Common myeloid progenitor, CD34-positive (primary cell): ENCODE results near the gene ZBTB44.

ENCODE experiments used
- CTCF ChIA-PET: fragments of 350-600 bp; sonication (Branson Sonifier 250); formaldehyde crosslinking; loops from one replicate; lab custom pipeline; 2021; ENCODE audit warnings: antibody characterized with exemption; lab: Charles Lee
- POLR2A ChIA-PET: fragments of 350-600 bp; sonication (Branson Sonifier 250); formaldehyde crosslinking; loops from one replicate; lab custom pipeline; 2021; ENCODE audit warnings: antibody characterized with exemption; lab: Charles Lee
- DNase-seq, 3 donors: peaks; one replicate each; pipeline versions ENCODE4 v3.0.0 to v3.0.0-alpha.2; 2013
- H3K27ac ChIP-seq, 2 experiments: 1 replicate in 1 of 2; 2 replicates in 1 of 2; pipeline ENCODE4 v1.7.0; 2013; ENCODE audit warnings: inconsistent platforms in 2 of 2, low read length in 2 of 2, mild to moderate bottlenecking in 2 of 2, low read depth in 1 of 2, moderate library complexity in 1 of 2; ENCODE audit not compliant: severe bottlenecking in 2 of 2, insufficient read depth in 1 of 2, poor library complexity in 1 of 2
- H3K27me3 ChIP-seq, 5 experiments: replicated peaks in 2 of 5; 1 replicate in 3 of 5; 2 replicates in 2 of 5; pipeline versions ENCODE4 v1.6.1 to v1.7.0; 2013; ENCODE audit warnings: low read length in 4 of 5, mild to moderate bottlenecking in 2 of 5, moderate library complexity in 2 of 5, inconsistent platforms in 1 of 5; ENCODE audit not compliant: insufficient read depth in 5 of 5, control insufficient read depth in 4 of 5
- H3K36me3 ChIP-seq, 4 experiments: 1 replicate in 2 of 4; 2 replicates in 2 of 4; pipeline versions ENCODE4 v1.6.1 to v1.7.0; 2013; ENCODE audit warnings: low read length in 3 of 4, control low read depth in 1 of 4, mild to moderate bottlenecking in 1 of 4; ENCODE audit not compliant: control insufficient read depth in 4 of 4, insufficient read depth in 4 of 4
- H3K4me1 ChIP-seq, 4 experiments: 1 replicate in 3 of 4; 2 replicates in 1 of 4; pipeline versions ENCODE4 v1.6.1 to v1.7.1; 2013; ENCODE audit warnings: low read length in 3 of 4, mild to moderate bottlenecking in 3 of 4, control low read depth in 1 of 4, inconsistent platforms in 1 of 4, moderate library complexity in 1 of 4; ENCODE audit not compliant: control insufficient read depth in 4 of 4, insufficient read depth in 4 of 4; ENCODE audit errors: control extremely low read depth in 1 of 4
- H3K4me3 ChIP-seq, 7 experiments: 1 replicate in 4 of 7; 2 replicates in 3 of 7; pipeline versions ENCODE4 v1.5.1 to v1.7.0; 2013; ENCODE audit warnings: mild to moderate bottlenecking in 7 of 7, low read length in 6 of 7, moderate library complexity in 6 of 7, inconsistent platforms in 2 of 7, low read depth in 2 of 7, control low read depth in 1 of 7; ENCODE audit not compliant: insufficient read depth in 4 of 7, control insufficient read depth in 1 of 7; ENCODE audit errors: extremely low read depth in 1 of 7
- H3K9me3 ChIP-seq, 5 experiments: 1 replicate in 4 of 5; 2 replicates in 1 of 5; pipeline versions ENCODE4 v1.6.1 to v1.7.1; 2013; ENCODE audit warnings: low read length in 4 of 5, mild to moderate bottlenecking in 2 of 5, inconsistent platforms in 1 of 5, low read depth in 1 of 5, moderate library complexity in 1 of 5; ENCODE audit not compliant: control insufficient read depth in 4 of 5, insufficient read depth in 2 of 5; ENCODE audit errors: control extremely low read depth in 1 of 5
- WGBS: methylation state at CpG from one replicate; pipeline ENCODE4 v1.1.5; 2013; ENCODE audit not compliant: insufficient coverage; 5-methylcytosine and 5-hydroxymethylcytosine counted together

The ZBTB44 gene

DNA sequence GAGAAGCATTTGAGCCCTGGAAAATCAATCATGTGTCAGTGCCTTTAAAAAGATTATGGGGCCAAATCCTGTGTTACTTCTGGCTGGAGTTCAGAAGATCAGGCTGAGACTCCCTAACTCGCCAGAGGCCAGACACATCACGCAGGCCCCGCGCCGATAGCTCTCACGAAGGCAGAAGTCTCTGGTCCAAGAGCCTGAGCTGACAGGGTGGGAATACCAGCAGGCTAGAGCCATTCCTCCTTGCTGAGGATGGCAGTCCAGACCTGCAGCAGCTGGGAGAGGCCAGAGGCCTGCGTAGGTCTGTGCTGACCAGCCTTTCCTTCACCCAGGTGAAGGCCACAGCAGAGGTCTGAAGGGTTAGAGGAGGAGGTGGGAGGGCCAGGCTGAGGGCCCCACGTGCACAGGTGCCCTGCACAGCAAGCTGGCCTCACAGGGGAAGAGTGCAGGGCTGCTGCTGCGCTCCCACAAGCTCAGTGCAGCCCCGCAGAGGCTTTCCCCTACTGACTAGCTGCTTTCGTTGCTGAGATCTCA, 102.2 kb downstream of the ZBTB44 start:
- ChIA-PET POLR2A (interaction anchor here (1.0 kb wide), 1 partner anchor 214 kb away, joined by 3 read pairs; no protein-coding TSS in a partner anchor), CTCF (interaction anchor here (0.8 to 2.0 kb wide), 16 partner anchors 10 to 656 kb away, joined by 3 to 10 read pairs (median 5); no protein-coding TSS in a partner anchor)
- no peaks in the 10 kb centered on the region for H3K9me3 ChIP-seq
- DNase-seq, result no peak
- no peaks in the 10 kb centered on the region for H3K36me3 ChIP-seq
- no peak overlapping the region for H3K27ac ChIP-seq
- WGBS, result 84% methylated on average over 10 of the region's 11 CpGs
- H3K4me3 ChIP-seq, result no peak overlapping the region
- peaks cover 0 to 3% (median 1%) of the 10 kb centered on the region in 4 experiments for H3K4me1 ChIP-seq
- H3K27me3 ChIP-seq, result peaks cover 0 to 6% (median 0%) of the 10 kb centered on the region in 5 experiments

DNA sequence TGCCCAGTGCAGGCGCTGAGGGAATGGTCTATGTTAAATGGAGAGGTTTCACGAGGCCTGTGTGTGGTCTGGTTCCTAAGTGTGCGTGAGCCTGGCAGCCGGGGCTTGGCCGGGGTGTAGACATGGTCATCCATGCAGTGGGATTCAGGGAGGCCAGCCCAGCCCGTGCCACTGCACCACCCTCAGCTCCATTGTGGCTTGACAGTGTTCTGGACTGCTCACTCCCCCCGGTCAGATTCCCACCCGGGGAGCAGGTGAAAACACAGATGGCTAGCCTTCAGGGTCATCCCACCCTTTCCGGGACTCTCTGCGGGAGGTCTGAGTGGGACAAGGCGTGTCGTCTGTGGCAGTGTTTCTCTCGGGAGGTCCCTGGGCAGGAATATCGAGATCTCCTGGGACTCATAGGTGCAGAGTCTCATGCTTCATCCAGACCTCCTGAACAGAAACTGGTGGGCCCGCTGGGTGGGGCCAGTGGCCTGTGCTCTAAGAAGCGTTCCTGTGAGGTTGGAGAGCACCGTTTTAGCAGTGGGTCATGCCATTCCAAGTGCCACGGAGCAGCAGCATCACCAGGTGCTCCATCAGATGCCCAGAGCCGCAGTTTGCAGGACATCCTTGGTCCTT, 102.8 kb downstream of the ZBTB44 start:
- ChIA-PET POLR2A (no interaction called here), CTCF (interaction anchor here (1.0 to 2.0 kb wide), 9 partner anchors 9 to 656 kb away, joined by 3 to 8 read pairs (median 5); no protein-coding TSS in a partner anchor)
- H3K36me3 ChIP-seq, result no peaks in the 10 kb centered on the region
- peaks cover 0 to 3% (median 1%) of the 10 kb centered on the region in 4 experiments for H3K4me1 ChIP-seq
- no peaks in the 10 kb centered on the region for H3K9me3 ChIP-seq
- H3K4me3 ChIP-seq, result no peak overlapping the region
- no peak overlapping the region for H3K27ac ChIP-seq
- whole genome bisulfite sequencing, result 96% methylated on average over 18 of the region's 19 CpGs
- peaks cover 0 to 6% (median 0%) of the 10 kb centered on the region in 5 experiments for H3K27me3 ChIP-seq
- DNase-seq, result no peak

DNA sequence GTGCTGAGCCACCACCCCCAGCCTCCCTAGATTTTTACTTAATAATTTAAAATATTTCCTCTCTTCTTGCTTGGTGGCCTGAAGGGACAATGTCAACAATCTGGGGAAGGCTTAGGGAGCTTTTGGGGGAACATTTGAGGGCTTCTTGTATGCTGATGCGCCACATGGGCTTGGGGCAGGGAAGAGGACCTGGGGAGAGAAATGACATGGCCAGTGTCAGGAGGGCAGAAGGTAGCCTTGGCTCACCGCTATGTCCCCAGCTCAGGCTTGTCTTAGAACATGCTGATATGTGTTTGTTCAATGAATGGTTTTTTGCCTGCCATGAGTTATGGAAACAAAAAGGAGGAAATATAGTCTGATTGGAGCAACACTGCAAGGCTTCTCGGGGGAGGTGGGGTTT, 103.6 kb downstream of the ZBTB44 start:
- DNase-seq, result no peak
- H3K9me3 ChIP-seq, result no peaks in the 10 kb centered on the region
- peaks cover 0 to 3% (median 1%) of the 10 kb centered on the region in 4 experiments for H3K4me1 ChIP-seq
- WGBS, result 100% methylated on average over 3 of the region's 3 CpGs
- no peak overlapping the region for H3K4me3 ChIP-seq
- H3K36me3 ChIP-seq, result no peaks in the 10 kb centered on the region
- ChIA-PET CTCF (interaction anchor here (0.6 to 2.0 kb wide), 5 partner anchors 10 to 683 kb away, joined by 3 to 5 read pairs (median 4); no protein-coding TSS in a partner anchor), POLR2A (no interaction called here)
- H3K27ac ChIP-seq, result no peak overlapping the region
- peaks cover 0 to 6% (median 0%) of the 10 kb centered on the region in 5 experiments for H3K27me3 ChIP-seq

DNA sequence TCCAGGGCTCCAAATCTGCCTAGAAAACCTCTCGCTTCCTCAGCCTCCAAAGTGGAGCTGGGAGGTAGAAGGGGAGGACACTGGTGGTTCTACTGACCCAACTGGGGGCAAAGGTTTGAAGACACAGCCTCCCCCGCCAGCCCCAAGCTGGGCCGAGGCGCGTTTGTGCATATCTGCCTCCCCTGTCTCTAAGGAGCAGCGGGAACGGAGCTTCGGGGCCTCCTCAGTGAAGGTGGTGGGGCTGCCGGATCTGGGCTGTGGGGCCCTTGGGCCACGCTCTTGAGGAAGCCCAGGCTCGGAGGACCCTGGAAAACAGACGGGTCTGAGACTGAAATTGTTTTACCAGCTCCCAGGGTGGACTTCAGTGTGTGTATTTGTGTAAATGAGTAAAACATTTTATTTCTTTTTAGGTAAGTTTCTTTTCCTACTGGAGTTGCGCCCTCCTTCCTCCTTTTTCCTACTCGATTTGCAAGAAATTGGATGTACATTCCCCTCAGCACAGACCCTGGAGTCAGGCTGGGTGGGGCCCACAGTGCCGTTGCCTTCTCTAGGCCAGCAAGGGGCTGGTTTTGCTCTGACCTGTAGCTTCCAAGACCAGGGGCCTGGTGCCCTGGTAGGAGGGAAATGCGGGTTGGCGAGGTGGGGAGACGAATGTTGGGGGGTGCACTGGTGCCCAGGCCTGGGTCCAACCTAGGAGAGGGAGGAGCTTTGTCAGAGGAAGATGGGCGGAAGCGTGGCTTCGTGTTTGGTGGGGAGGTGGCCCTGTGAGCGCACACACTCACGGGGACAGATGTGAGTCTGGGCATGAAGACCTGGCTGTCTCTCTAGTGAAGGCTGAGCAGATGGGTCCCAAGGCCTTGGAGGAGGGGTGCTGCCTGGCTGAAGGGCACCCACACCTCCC, 104.5 kb downstream of the ZBTB44 start:
- ChIA-PET CTCF (interaction anchor here (1.1 to 1.6 kb wide), 4 partner anchors 10 to 684 kb away, joined by 3 to 6 read pairs (median 4); no protein-coding TSS in a partner anchor), POLR2A (no interaction called here)
- WGBS, result 93% methylated on average over 21 of the region's 23 CpGs
- Histone ChIP-seq H3K27ac (no peak overlapping the region), H3K36me3 (no peaks in the 10 kb centered on the region), H3K27me3 (peaks cover 0 to 5% (median 0%) of the 10 kb centered on the region in 5 experiments), H3K4me1 (peaks cover 0 to 3% (median 1%) of the 10 kb centered on the region in 4 experiments), H3K4me3 (no peak overlapping the region), H3K9me3 (no peaks in the 10 kb centered on the region)
- no peak for DNase-seq

DNA sequence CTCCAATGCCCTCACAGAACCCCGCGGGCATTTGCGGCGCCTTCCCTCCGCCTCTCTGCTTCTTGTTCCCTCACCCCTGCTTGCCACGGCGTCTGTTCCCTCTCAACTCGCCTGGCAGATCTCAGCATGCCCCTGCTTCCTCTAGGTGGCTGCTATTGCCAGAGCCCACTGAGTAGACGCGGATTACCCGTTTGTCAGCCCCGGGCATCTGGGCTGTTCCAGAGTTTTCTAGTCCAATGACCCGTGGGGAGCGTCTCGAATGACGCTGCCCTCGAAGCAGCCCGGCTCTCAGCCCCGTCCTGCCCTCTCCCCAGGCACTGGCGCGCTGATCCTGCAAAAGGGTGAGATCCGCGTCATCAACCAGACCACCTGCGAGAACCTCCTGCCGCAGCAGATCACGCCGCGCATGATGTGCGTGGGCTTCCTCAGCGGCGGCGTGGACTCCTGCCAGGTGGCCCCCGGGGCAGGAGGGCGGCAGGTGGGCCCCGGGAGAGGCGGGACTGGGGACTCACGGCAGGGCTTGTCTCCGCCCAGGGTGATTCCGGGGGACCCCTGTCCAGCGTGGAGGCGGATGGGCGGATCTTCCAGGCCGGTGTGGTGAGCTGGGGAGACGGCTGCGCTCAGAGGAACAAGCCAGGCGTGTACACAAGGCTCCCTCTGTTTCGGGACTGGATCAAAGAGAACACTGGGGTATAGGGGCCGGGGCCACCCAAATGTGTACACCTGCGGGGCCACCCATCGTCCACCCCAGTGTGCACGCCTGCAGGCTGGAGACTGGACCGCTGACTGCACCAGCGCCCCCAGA, 105.4 kb downstream of the ZBTB44 start:
- Histone ChIP-seq H3K4me1 (peaks cover 0 to 3% (median 1%) of the 10 kb centered on the region in 4 experiments), H3K4me3 (no peak overlapping the region), H3K9me3 (no peaks in the 10 kb centered on the region), H3K36me3 (no peaks in the 10 kb centered on the region), H3K27ac (no peak overlapping the region), H3K27me3 (peaks cover 0 to 5% (median 0%) of the 10 kb centered on the region in 5 experiments)
- no peak for DNase-seq
- CTCF ChIA-PET, result interaction anchor here (0.8 to 1.4 kb wide), 4 partner anchors 222 to 653 kb away, joined by 3 to 6 read pairs (median 4); no protein-coding TSS in a partner anchor
- POLR2A ChIA-PET, result no interaction called here
- 94% methylated on average over 42 of the region's 53 CpGs for WGBS
